A549 treated with DMSO at 1 μM for 4 hours (cell line): Measurements from ENCODE around the gene CRPPA. TPM values are rescaled to one million over a fixed set of nuclear protein-coding genes. Genes with fewer than 3 reads are reported as not detected.

ENCODE experiments used
- total RNA-seq: library from RNA; stranded (reverse); fragments of 200-300 nt; extraction: Qiagen RNA extraction; gene quantifications from 5 replicates; pipeline ENCODE4 v1.2.3, GENCODE V29; 2022; ENCODE audit warnings: low read depth

The CRPPA gene
- 0.34 to 0.97 TPM (median 0.79 TPM) in 5 replicates for total RNA-seq

DNA sequence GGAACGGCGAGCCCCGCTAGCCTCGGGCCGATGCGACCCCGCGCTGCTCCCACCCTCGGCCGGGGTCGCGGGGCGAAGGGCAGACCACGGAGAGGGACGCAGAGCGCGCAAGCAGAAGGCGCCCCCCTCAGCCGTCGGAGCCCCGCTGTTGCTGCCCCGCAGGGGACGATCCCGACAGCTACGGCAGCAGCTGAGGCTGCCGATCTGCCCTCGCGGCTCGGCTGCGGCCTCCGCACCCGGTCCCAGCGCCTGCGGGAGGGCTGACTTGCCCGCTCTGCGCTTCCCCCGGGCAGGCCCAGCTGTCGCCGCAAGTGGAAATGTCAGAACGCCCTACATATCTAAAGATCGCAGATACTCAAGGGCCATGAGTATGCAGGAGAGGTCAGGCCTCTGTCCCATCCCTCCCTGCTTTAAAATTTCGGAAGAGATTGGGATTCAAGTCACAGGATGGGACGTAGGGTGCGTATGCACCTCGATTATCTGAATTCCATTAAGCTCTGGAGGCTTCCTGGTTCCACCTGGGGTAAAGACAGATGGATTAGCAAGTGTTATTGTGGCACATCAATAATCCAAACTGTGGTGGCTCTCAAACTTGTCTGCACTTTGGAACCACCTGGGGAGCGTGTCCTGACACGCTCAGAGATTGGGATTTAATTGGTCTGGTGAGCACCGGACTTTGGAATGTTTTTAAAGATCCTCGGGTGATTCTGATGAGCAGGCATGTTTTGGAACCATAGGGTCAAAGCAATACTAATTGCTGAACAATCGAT is at the start of gene CRPPA:
Gene CRPPA, minus strand, starts transcription at position 206 of the 770 bp plus-strand sequence. CDS start 216 bp downstream, outside the sequence.

DNA sequence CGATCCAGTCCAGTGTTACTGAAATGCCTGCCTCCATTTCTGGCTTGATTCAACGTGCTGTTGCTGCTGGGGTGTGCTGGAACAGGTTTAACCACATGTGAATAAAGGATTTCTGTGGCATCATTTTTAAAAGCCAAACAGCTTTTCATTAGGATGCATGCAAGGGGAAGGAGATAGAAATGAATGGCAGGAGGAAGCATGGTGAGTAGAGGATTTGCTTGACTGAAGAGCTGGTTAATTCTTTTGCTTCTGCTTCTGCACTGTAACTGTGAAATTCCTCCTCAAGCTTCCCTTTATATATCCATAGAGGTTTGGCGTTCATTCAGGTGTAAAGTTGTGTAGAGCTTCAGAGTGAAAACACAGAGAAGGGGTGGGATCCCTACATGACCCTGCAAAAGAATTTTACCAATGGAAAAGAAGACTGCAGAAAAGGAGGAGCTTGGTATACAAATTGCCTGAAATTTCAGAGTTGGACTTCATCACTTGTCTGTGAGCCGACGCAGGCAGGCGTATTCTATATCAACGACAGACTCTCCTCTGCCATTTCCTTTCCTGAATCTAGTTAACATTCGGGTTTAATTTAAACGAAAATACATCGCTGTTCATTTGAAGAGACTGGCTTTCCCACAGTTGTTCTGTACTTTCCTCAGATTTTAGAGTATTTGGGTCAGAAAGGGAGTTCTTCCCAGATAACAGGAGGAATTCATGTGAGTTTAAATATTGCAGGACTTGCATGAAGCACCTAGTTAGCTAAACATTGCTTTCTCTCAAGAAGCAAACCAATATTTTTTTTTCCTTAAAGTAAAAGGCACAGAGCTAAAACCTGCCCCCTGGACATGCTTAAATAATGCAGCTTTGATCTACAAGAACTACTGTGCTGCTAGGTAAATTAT is 44.4 kb upstream of the CRPPA start, which contains the start of gene SOSTDC1:
Gene SOSTDC1, minus strand, starts transcription at position 270 of the 893 bp plus-strand sequence. Its CDS starts 70 bp downstream, at position 200.

Other genes with a start within 250 kb of the CRPPA start
- gene SOSTDC1, start 44.2 kb upstream of the CRPPA start, total RNA-seq: not detected in 5 replicates
- gene LRRC72, start 105.3 kb upstream of the CRPPA start, total RNA-seq: not detected in 5 replicates
- gene ANKMY2, start 224.2 kb upstream of the CRPPA start, total RNA-seq: 13.2 to 17.3 TPM (median 14.2 TPM) in 5 replicates
- gene BZW2, start 224.6 kb upstream of the CRPPA start, total RNA-seq: 93.5 to 108 TPM (median 102 TPM) in 5 replicates